Neuronal stem cell (in vitro differentiated cells): Measurements from ENCODE around the gene HLA-DRB1.
"Not testable (repeated sequence)": the region's sequence is repeated elsewhere in the genome, so short reads cannot be mapped to it uniquely, and the experiment has no call there.

Source experiments
- DNase-seq: peaks from one replicate; pipeline ENCODE4 v3.0.0-alpha.2; 2013; ENCODE audit warnings: low spot score
- H2AFZ ChIP-seq: one replicate; pipeline ENCODE4 v1.6.1; 2013; ENCODE audit warnings: mild to moderate bottlenecking, low read length, inconsistent platforms
- H2AK5ac ChIP-seq: 2 replicates; pipeline ENCODE4 v1.6.1; 2013; ENCODE audit warnings: low read depth, mild to moderate bottlenecking, inconsistent platforms, low read length, moderate library complexity, mixed read lengths
- H2BK120ac ChIP-seq: 2 replicates; pipeline ENCODE4 v1.6.1; 2013; ENCODE audit warnings: low read depth, mild to moderate bottlenecking, inconsistent platforms, low read length, moderate library complexity, mixed read lengths
- H2BK12ac ChIP-seq: one replicate; pipeline ENCODE4 v1.6.1; 2013; ENCODE audit warnings: low read length, inconsistent platforms
- H2BK15ac ChIP-seq: 2 replicates; pipeline ENCODE4 v1.6.1; 2013; ENCODE audit warnings: mild to moderate bottlenecking, low read length, inconsistent platforms, mixed read lengths
- H2BK5ac ChIP-seq: one replicate; pipeline ENCODE4 v1.6.1; 2013; ENCODE audit warnings: inconsistent platforms, mild to moderate bottlenecking, low read length, moderate library complexity
- H3K14ac ChIP-seq: one replicate; pipeline ENCODE4 v1.6.1; 2013; ENCODE audit warnings: low read length, inconsistent platforms
- H3K18ac ChIP-seq: 2 replicates; pipeline ENCODE4 v1.6.1; 2013; ENCODE audit warnings: low read length, inconsistent platforms
- H3K23ac ChIP-seq: 2 replicates; pipeline ENCODE4 v1.6.1; 2013; ENCODE audit warnings: low read depth, mild to moderate bottlenecking, mixed read lengths, low read length, inconsistent platforms; ENCODE audit not compliant: poor library complexity
- H3K27ac ChIP-seq: replicated peaks from 3 replicates; pipeline ENCODE4 v1.5.1; 2013; ENCODE audit warnings: low read length, inconsistent platforms
- H3K27me3 ChIP-seq, 3 experiments: 2 replicates each; pipeline ENCODE4 v1.6.1; 2013; ENCODE audit warnings: low read length in 3 of 3, mild to moderate bottlenecking in 2 of 3, inconsistent platforms in 1 of 3, low read depth in 1 of 3, mixed read lengths in 1 of 3, moderate library complexity in 1 of 3; ENCODE audit not compliant: control insufficient read depth in 3 of 3, insufficient read depth in 3 of 3
- H3K36me3 ChIP-seq, 2 donors: replicated peaks in 1 of 2; 2 replicates each; pipeline ENCODE4 v1.6.1; 2013; ENCODE audit warnings: low read length in 2 of 2; ENCODE audit not compliant: control insufficient read depth in 2 of 2, insufficient read depth in 2 of 2
- H3K4ac ChIP-seq: 2 replicates; pipeline ENCODE4 v1.6.1; 2013; ENCODE audit warnings: inconsistent platforms, mild to moderate bottlenecking, low read length, moderate library complexity
- H3K4me1 ChIP-seq, 2 donors: 1 replicate in 1 of 2; 2 replicates in 1 of 2; pipeline ENCODE4 v1.6.1; 2013; ENCODE audit warnings: low read length in 2 of 2, low read depth in 1 of 2; ENCODE audit not compliant: control insufficient read depth in 2 of 2, insufficient read depth in 1 of 2
- H3K4me2 ChIP-seq: one replicate; pipeline ENCODE4 v1.6.1; 2013; ENCODE audit warnings: mild to moderate bottlenecking, low read length, inconsistent platforms; ENCODE audit not compliant: insufficient read depth, poor library complexity, severe bottlenecking
- H3K4me3 ChIP-seq, 2 donors: 2 replicates each; pipeline ENCODE4 v1.5.1; 2013; ENCODE audit warnings: low read length in 2 of 2, mild to moderate bottlenecking in 2 of 2, inconsistent platforms in 1 of 2, moderate library complexity in 1 of 2
- H3K79me1 ChIP-seq: one replicate; pipeline ENCODE4 v1.6.1; 2013; ENCODE audit warnings: low read depth, mild to moderate bottlenecking, inconsistent platforms, low read length, moderate library complexity
- H3K9ac ChIP-seq: one replicate; pipeline ENCODE4 v1.6.1; 2013; ENCODE audit warnings: mild to moderate bottlenecking, low read depth, low read length, inconsistent platforms; ENCODE audit not compliant: poor library complexity
- H3K9me3 ChIP-seq, 2 donors: replicated peaks in 1 of 2; 2 replicates each; pipeline versions ENCODE3 to v1.6.1; 2013; ENCODE audit warnings: low read length in 2 of 2, mild to moderate bottlenecking in 2 of 2, inconsistent platforms in 1 of 2, low read depth in 1 of 2, mixed read lengths in 1 of 2, moderate library complexity in 1 of 2; ENCODE audit not compliant: control insufficient read depth in 2 of 2, insufficient read depth in 1 of 2
- H4K8ac ChIP-seq: one replicate; pipeline ENCODE4 v1.6.1; 2013; ENCODE audit warnings: low read depth, mild to moderate bottlenecking, inconsistent platforms, low read length, moderate library complexity
- H4K91ac ChIP-seq: one replicate; pipeline ENCODE4 v1.6.1; 2013; ENCODE audit warnings: low read length, low read depth, mild to moderate bottlenecking, inconsistent platforms; ENCODE audit not compliant: poor library complexity
- WGBS, 2 donors: extraction: QIAGEN DNeasy Blood & Tissue Kit; methylation state at CpG; one replicate each; pipeline ENCODE4 v1.1.7; 2013; ENCODE audit warnings: missing lambda C conversion rate in 2 of 2, mixed read lengths in 1 of 2; ENCODE audit not compliant: insufficient read length in 2 of 2, insufficient replicate concordance in 1 of 2; ENCODE audit errors: extremely low coverage in 2 of 2; 5-methylcytosine and 5-hydroxymethylcytosine counted together

The HLA-DRB1 gene

GRCh38 chr6:32635526-32636123 lies 46.0 kb upstream of the HLA-DRB1 start:
- no peak overlapping the region for H3K18ac ChIP-seq
- H3K79me1 ChIP-seq = no peaks in the 10 kb centered on the region
- H4K91ac ChIP-seq = no peak overlapping the region
- H3K27me3 ChIP-seq = no peaks in the 10 kb centered on the region
- H3K36me3 ChIP-seq = no peaks in the 10 kb centered on the region
- no peak overlapping the region for H3K4ac ChIP-seq
- H2BK5ac ChIP-seq = no peak overlapping the region
- DNase-seq = no peak
- no peak overlapping the region for H3K4me3 ChIP-seq
- H3K9me3 ChIP-seq = no peaks in the 10 kb centered on the region
- H2BK120ac ChIP-seq = no peak overlapping the region
- H3K4me1 ChIP-seq = no peaks in the 10 kb centered on the region
- no peak overlapping the region for H3K27ac ChIP-seq
- no peak overlapping the region for H2AK5ac ChIP-seq
- H2AFZ ChIP-seq = no peak overlapping the region
- H3K14ac ChIP-seq = no peak overlapping the region
- H3K23ac ChIP-seq = no peak overlapping the region
- WGBS, 2 donors = no CpG with 5 or more reads among the region's 2 CpGs
- H3K9ac ChIP-seq = no peak overlapping the region
- H4K8ac ChIP-seq = no peak overlapping the region
- H2BK15ac ChIP-seq = no peak overlapping the region
- H3K4me2 ChIP-seq = no peak overlapping the region
- H2BK12ac ChIP-seq = no peak overlapping the region

GRCh38 chr6:32629793-32630192 lies 40.1 kb upstream of the HLA-DRB1 start:
- H3K4me2 ChIP-seq, H2AK5ac ChIP-seq: not testable (repeated sequence)
- WGBS, 2 donors = no CpG with 5 or more reads among the region's 13 CpGs

GRCh38 chr6:32627831-32628230 lies 38.2 kb upstream of the HLA-DRB1 start:
- no peaks in the 10 kb centered on the region for H3K4me1 ChIP-seq
- H3K18ac ChIP-seq = no peak overlapping the region
- H3K9ac ChIP-seq = no peak overlapping the region
- no peak overlapping the region for H2BK120ac ChIP-seq
- no peaks in the 10 kb centered on the region for H3K79me1 ChIP-seq
- H3K4me2 ChIP-seq = no peak overlapping the region
- H3K23ac ChIP-seq = no peak overlapping the region
- H4K91ac ChIP-seq = no peak overlapping the region
- no peak overlapping the region for H3K4me3 ChIP-seq
- H3K14ac ChIP-seq = no peak overlapping the region
- H2BK12ac ChIP-seq = no peak overlapping the region
- H3K4ac ChIP-seq = no peak overlapping the region
- no peaks in the 10 kb centered on the region for H3K27me3 ChIP-seq
- H3K36me3 ChIP-seq = no peaks in the 10 kb centered on the region
- no peak overlapping the region for H2BK15ac ChIP-seq
- no peak overlapping the region for H2AFZ ChIP-seq
- H3K9me3 ChIP-seq = no peaks in the 10 kb centered on the region
- no peak overlapping the region for H2AK5ac ChIP-seq
- H4K8ac ChIP-seq = no peak overlapping the region
- no peak for DNase-seq
- H3K27ac ChIP-seq = no peak overlapping the region
- no CpG with 5 or more reads among the region's 3 CpGs for WGBS, 2 donors
- H2BK5ac ChIP-seq = no peak overlapping the region

More at GRCh38 chr6:32629793-32630192, 40.1 kb upstream of the HLA-DRB1 start:
- not testable (repeated sequence) for H3K4me3 ChIP-seq, H3K4me1 ChIP-seq, H2AFZ ChIP-seq, H3K27ac ChIP-seq, H4K8ac ChIP-seq, H2BK5ac ChIP-seq, H3K9ac ChIP-seq, H2BK12ac ChIP-seq, H3K9me3 ChIP-seq, H3K23ac ChIP-seq, H3K18ac ChIP-seq, DNase-seq, H2BK120ac ChIP-seq, H3K4ac ChIP-seq, H3K79me1 ChIP-seq, H4K91ac ChIP-seq, H3K27me3 ChIP-seq, H2BK15ac ChIP-seq, H3K14ac ChIP-seq, H3K36me3 ChIP-seq

- Histone ChIP-seq H3K9me3 (no peaks in the 10 kb centered on the region), H2BK5ac (no peak overlapping the region), H4K8ac (no peak overlapping the region), H3K4ac (no peak overlapping the region), H2BK120ac (no peak overlapping the region), H3K18ac (no peak overlapping the region), H2BK12ac (no peak overlapping the region), H2AFZ (no peak overlapping the region), H3K27me3 (no peaks in the 10 kb centered on the region), H2BK15ac (no peak overlapping the region), H3K14ac (no peak overlapping the region), H3K27ac (no peak overlapping the region), H2AK5ac (no peak overlapping the region), H3K4me3 (no peak overlapping the region), H3K4me2 (no peak overlapping the region), H3K36me3 (no peaks in the 10 kb centered on the region), H3K23ac (no peak overlapping the region), H3K79me1 (no peaks in the 10 kb centered on the region), H4K91ac (no peak overlapping the region), H3K4me1 (no peaks in the 10 kb centered on the region), H3K9ac (no peak overlapping the region)
- no peak for DNase-seq
- no CpG with 5 or more reads among the region's 3 CpGs for WGBS, 2 donors
These were observed 37.6 kb upstream of the HLA-DRB1 start for GRCh38 chr6:32627249-32627648.
